Uterus (tissue), 2 donors: ENCODE data around the gene BCR.

ENCODE experiments used
- POLR2A ChIP-seq, 2 donors: fragments of 450-650 bp; IDR thresholded peaks; one replicate each; pipeline ENCODE4 v1.6.1; 2016; ENCODE audit warnings: antibody characterized with exemption in 2 of 2, mild to moderate bottlenecking in 1 of 2, moderate library complexity in 1 of 2
- TF ChIP-seq, protein P1 (sequence below), 4 experiments: fragments of 200-600 bp in 2 of 4; fragments of 450-650 bp in 2 of 4; sonication (generic) in 2 of 4; IDR thresholded peaks; one replicate each; pipeline ENCODE4 v1.5.1; 2016 to 2019; ENCODE audit warnings: antibody characterized with exemption in 4 of 4, mild to moderate bottlenecking in 2 of 4, moderate library complexity in 1 of 4

DNA sequence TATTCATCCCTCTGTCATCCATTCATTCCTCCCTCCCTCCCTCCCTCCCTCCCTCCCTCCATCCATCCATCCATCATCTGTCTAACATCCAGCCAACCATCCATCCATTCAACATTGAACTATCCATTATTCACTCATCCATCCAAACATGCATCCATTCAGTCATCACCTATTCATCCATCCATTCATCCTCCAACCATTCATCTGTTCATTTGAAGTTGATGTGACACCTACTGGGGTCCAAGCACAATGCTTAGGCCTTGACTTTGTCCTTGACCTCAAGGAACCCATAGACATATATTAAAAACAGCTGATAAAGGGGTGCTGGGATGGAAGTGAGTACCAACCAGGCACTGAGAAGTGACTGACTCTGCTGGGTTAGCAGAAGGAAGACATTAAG lies 26.6 kb downstream of the BCR start:
- TF ChIP-seq, protein P1, sequence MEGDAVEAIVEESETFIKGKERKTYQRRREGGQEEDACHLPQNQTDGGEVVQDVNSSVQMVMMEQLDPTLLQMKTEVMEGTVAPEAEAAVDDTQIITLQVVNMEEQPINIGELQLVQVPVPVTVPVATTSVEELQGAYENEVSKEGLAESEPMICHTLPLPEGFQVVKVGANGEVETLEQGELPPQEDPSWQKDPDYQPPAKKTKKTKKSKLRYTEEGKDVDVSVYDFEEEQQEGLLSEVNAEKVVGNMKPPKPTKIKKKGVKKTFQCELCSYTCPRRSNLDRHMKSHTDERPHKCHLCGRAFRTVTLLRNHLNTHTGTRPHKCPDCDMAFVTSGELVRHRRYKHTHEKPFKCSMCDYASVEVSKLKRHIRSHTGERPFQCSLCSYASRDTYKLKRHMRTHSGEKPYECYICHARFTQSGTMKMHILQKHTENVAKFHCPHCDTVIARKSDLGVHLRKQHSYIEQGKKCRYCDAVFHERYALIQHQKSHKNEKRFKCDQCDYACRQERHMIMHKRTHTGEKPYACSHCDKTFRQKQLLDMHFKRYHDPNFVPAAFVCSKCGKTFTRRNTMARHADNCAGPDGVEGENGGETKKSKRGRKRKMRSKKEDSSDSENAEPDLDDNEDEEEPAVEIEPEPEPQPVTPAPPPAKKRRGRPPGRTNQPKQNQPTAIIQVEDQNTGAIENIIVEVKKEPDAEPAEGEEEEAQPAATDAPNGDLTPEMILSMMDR (IDR thresholded peaks at IDR 0.05), result no peak
- no peak for TF ChIP-seq POLR2A (IDR thresholded peaks at IDR 0.05)
